Left lung (tissue), 10 donors: ENCODE measurements around the gene PDE4D. TPM values are rescaled to one million over a fixed set of nuclear protein-coding genes. Genes with fewer than 3 reads are reported as not detected.

ENCODE experiments used
- ATAC-seq: fragments of 200-7000 bp; cut with Tn5 transposase; one replicate; pipeline ENCODE4 v1.9.1; 2020; ENCODE audit warnings: moderate library complexity
- DNase-seq, 4 donors: peaks; one replicate each; pipeline ENCODE4 v3.0.0-alpha.2; 2013 to 2020
- H3K27ac ChIP-seq, 2 donors: fragments of 200-600 bp; sonication (generic) in 1 of 2; one replicate each; pipeline versions ENCODE4 v1.5.0 to v1.8.0; 2020 to 2021
- H3K27me3 ChIP-seq, 2 donors: fragments of 200-600 bp; sonication (generic) in 1 of 2; one replicate each; pipeline versions ENCODE4 v1.5.0 to v1.8.0; 2020 to 2021
- H3K36me3 ChIP-seq, 2 donors: fragments of 200-600 bp; sonication (generic) in 1 of 2; one replicate each; pipeline versions ENCODE4 v1.5.0 to v1.8.0; 2020 to 2021
- H3K4me1 ChIP-seq, 2 donors: fragments of 200-600 bp; one replicate each; pipeline ENCODE4 v1.8.0; 2021
- H3K4me3 ChIP-seq, 2 donors: fragments of 200-600 bp; sonication (generic) in 1 of 2; one replicate each; pipeline versions ENCODE4 v1.5.0 to v1.8.0; 2020 to 2021; ENCODE audit warnings: mild to moderate bottlenecking in 1 of 2
- H3K9me3 ChIP-seq, 2 donors: fragments of 200-600 bp; sonication (generic) in 1 of 2; one replicate each; pipeline versions ENCODE4 v1.5.0 to v1.8.0; 2020 to 2021
- intact Hi-C, 2 donors: fragments of 100-400 bp; cut with DNase I; formaldehyde crosslinking; loops; one replicate each; pipeline versions ENCODE4 v1.11.2 to v1.14.2; 2022
- polyA plus RNA-seq, 6 donors: library from polyadenylated mRNA; unstranded; fragments of 120-200 nt; gene quantifications; one replicate each; pipeline ENCODE4 v1.2.1, GENCODE V29; 2013; ENCODE audit not compliant: insufficient read length in 6 of 6
- total RNA-seq, 2 donors: library from RNA; stranded (reverse); fragmentation: NEBNext Ultra II Directional; extraction: Animal tissue kit (Norgen Biotek cat#: 25700); gene quantifications; one replicate each; pipeline ENCODE4 v1.2.1, GENCODE V29; 2021
- TF ChIP-seq, protein P1 (sequence below), 2 donors: fragments of 200-600 bp; sonication (generic) in 1 of 2; IDR thresholded peaks; one replicate each; pipeline versions ENCODE4 v1.5.0 to v1.8.0; 2021; ENCODE audit warnings: antibody characterized with exemption in 2 of 2
- donor health status: DM: no; HTN: yes; CAD: no.
- donor health status: DM: no; HTN: no; CAD: no.

PDE4D gene
- total and polyA plus RNA-seq, 8 donors = 21.4 to 57.1 (median 25.4) TPM

DNA sequence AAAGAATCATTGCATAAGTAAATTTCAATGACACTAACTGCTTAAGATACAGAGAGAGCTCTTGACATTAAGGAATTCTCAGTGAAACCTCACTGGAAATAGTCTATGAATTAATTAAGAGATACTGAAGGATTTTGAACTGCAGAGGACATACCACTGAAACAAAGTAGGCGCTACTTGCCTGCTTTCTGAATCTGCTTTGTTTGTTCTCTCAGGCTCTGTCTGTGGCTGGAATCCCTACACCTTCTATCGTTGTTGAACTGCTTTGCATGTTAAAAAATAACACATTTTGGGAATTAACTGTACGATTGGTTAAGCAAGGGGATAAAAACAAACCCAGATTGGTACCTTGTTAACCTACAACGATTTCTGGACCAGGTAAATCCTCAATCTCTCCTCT lies 435.2 kb downstream of the PDE4D start:
- intact Hi-C loops = no loop called here
- ATAC-seq (no peak), DNase-seq (no peak)
- Histone ChIP-seq H3K4me3 (no peak overlapping the region), H3K9me3 (no peaks in the 10 kb centered on the region), H3K27ac (no peak overlapping the region), H3K36me3 (no peaks in the 10 kb centered on the region), H3K27me3 (no peaks in the 10 kb centered on the region), H3K4me1 (no peaks in the 10 kb centered on the region)
- TF ChIP-seq, protein P1, sequence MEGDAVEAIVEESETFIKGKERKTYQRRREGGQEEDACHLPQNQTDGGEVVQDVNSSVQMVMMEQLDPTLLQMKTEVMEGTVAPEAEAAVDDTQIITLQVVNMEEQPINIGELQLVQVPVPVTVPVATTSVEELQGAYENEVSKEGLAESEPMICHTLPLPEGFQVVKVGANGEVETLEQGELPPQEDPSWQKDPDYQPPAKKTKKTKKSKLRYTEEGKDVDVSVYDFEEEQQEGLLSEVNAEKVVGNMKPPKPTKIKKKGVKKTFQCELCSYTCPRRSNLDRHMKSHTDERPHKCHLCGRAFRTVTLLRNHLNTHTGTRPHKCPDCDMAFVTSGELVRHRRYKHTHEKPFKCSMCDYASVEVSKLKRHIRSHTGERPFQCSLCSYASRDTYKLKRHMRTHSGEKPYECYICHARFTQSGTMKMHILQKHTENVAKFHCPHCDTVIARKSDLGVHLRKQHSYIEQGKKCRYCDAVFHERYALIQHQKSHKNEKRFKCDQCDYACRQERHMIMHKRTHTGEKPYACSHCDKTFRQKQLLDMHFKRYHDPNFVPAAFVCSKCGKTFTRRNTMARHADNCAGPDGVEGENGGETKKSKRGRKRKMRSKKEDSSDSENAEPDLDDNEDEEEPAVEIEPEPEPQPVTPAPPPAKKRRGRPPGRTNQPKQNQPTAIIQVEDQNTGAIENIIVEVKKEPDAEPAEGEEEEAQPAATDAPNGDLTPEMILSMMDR (IDR thresholded peaks at IDR 0.05) = no peak

DNA sequence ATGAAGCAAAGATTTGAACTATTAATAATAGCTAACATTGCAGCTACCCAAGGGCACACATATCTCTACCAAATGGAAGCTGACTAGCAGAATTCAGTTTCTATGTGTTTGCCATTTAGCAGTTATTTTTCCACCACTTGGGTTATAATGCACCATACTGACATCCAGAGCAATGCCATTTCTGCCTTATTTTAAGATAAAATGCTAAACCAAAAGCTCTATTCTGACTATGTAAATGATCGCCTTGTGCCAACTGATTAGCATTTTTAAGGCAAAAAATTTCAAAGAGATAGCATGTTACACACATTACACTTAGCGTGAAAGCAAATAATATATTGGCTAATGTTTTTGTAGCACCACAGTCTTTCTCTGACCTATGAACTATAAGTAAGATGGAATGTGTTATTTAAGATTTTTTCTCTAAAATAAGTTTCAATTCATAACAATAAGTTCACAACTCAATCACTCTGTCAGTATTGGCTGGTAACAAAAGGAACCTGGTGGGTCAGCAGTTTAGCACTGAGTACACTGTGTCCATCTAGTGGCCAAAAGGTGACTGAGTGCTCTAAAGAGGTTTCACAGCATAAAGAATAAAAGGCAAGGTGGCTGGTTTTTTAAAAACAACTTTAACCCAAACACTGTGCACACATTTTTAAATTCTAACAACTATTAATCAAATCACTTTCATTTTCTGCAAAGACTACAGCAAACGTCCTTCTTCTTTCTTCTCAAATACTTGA lies 443.5 kb downstream of the PDE4D start:
- Histone ChIP-seq H3K9me3 (no peaks in the 10 kb centered on the region), H3K36me3 (no peaks in the 10 kb centered on the region), H3K27ac (no peak overlapping the region), H3K4me1 (no peaks in the 10 kb centered on the region), H3K4me3 (no peak overlapping the region), H3K27me3 (no peaks in the 10 kb centered on the region)
- intact Hi-C loops = no loop called here
- ATAC-seq (no peak), DNase-seq (no peak)
- TF ChIP-seq, protein P1 (IDR thresholded peaks at IDR 0.05) = no peak

DNA sequence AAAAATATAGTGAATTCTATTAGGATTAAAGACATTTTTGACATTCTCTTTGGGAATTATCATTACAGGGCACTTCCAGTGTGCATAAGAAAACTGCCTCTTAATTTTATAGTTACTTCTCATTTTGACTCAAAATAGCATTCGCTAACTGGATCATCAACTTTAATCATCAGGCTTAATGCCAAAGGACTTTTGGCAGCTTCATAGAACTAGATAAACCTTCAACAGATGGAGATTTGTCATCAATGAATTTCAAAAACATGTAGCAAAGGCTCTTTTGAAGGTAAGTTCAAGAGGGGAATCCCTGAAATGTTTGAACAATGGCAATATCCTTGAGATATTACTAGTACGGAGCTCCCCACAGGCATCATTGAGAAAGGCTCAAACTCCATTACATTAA lies 447.2 kb downstream of the PDE4D start:
- DNase-seq (no peak), ATAC-seq (no peak)
- Histone ChIP-seq H3K4me3 (no peak overlapping the region), H3K27me3 (no peaks in the 10 kb centered on the region), H3K9me3 (no peaks in the 10 kb centered on the region), H3K4me1 (no peaks in the 10 kb centered on the region), H3K27ac (no peak overlapping the region), H3K36me3 (no peaks in the 10 kb centered on the region)
- TF ChIP-seq, protein P1 (IDR thresholded peaks at IDR 0.05) = no peak
- intact Hi-C loops = no loop called here

DNA sequence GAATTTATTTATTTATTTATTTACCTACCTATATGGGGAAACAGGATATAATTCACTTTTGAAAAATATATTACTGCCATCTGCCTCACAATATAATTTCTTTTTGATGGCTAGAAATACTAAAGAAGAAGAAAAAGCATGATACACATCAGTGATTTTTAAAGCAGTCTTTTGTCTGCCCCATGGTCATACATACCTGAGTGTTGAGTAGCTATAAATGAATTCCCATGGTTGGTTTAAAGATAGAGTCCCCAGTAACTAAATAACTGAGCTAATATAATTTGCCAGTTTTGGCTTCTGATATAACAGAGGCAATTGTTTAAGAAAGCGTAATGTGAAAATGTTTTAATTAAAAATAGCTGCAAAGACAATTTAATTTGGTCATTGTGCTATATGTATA lies 447.8 kb downstream of the PDE4D start:
- intact Hi-C loops = no loop called here
- no peaks in the 10 kb centered on the region for H3K36me3 ChIP-seq
- no peak for ATAC-seq
- no peaks in the 10 kb centered on the region for H3K9me3 ChIP-seq
- DNase-seq = no peak
- H3K27ac ChIP-seq = no peak overlapping the region
- TF ChIP-seq, protein P1 (IDR thresholded peaks at IDR 0.05) = no peak
- H3K27me3 ChIP-seq = no peaks in the 10 kb centered on the region
- no peak overlapping the region for H3K4me3 ChIP-seq
- H3K4me1 ChIP-seq = no peaks in the 10 kb centered on the region

DNA sequence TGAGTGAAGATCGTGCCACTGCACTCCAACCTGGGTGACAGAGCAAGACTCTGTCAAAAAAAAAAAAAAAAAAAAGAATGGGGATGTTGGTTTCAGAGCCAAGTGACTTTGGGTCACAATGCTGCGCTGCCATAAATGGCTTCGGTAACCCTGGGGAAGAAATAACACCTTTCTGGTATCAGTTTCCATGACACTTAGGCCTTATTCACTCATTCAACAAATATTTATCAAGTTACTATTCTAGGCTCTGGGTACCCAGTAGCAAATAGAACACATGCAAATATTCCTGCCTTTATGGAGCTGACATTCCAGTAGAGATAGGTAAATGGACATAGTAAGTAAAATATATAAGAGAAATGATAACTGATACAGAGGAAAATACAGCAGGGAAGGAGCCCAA lies 454.2 kb downstream of the PDE4D start:
- TF ChIP-seq, protein P1 (IDR thresholded peaks at IDR 0.05) = no peak
- intact Hi-C loops = no loop called here
- no peaks in the 10 kb centered on the region for H3K9me3 ChIP-seq
- H3K27me3 ChIP-seq = no peaks in the 10 kb centered on the region
- no peak for ATAC-seq
- H3K36me3 ChIP-seq = no peaks in the 10 kb centered on the region
- no peak for DNase-seq
- H3K4me1 ChIP-seq = no peaks in the 10 kb centered on the region
- H3K4me3 ChIP-seq = no peak overlapping the region
- H3K27ac ChIP-seq = no peak overlapping the region
